ENCODE measurements around the gene ENOSF1.
"Not testable (repeated sequence)": the region's sequence is repeated elsewhere in the genome, so short reads cannot be mapped to it uniquely, and the experiment has no call there.

DNA sequence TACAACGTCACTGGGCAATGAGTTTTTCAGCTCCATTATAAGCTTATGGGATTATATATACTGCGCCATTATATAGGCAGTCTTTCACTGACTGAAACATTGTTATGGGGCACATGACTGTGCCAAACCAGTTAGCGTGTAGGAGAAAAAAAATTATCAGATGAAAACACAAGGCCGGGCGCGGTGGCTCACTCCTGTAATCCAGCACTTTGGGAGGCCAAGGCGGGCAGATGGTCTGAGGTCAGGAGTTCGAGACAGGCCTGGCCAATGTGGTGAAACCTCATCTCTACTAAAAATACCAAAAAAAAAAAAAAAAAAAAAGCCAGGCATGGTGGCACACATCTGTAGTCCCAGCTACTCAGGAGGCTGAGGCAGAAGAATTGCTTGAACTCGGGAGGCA, 30.0 kb downstream of the ENOSF1 start:
- TF ChIP-seq POLR2A (IDR thresholded peaks at IDR 0.05), result not testable (repeated sequence)
- TF ChIP-seq, protein P1, sequence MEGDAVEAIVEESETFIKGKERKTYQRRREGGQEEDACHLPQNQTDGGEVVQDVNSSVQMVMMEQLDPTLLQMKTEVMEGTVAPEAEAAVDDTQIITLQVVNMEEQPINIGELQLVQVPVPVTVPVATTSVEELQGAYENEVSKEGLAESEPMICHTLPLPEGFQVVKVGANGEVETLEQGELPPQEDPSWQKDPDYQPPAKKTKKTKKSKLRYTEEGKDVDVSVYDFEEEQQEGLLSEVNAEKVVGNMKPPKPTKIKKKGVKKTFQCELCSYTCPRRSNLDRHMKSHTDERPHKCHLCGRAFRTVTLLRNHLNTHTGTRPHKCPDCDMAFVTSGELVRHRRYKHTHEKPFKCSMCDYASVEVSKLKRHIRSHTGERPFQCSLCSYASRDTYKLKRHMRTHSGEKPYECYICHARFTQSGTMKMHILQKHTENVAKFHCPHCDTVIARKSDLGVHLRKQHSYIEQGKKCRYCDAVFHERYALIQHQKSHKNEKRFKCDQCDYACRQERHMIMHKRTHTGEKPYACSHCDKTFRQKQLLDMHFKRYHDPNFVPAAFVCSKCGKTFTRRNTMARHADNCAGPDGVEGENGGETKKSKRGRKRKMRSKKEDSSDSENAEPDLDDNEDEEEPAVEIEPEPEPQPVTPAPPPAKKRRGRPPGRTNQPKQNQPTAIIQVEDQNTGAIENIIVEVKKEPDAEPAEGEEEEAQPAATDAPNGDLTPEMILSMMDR (IDR thresholded peaks at IDR 0.05), result not testable (repeated sequence)

All from thyroid gland (tissue), 4 donors.